Cardiac septum (tissue), 1 donor: Measurements from ENCODE around the gene SEC16A. TPM values are rescaled to one million over a fixed set of nuclear protein-coding genes. Genes with fewer than 3 reads are reported as not detected.
A peak's percentile ranks its signal among the peaks of the same experiment; 100 is the strongest.

Experiments used
- DNase-seq: peaks from one replicate; pipeline ENCODE4 v3.0.0-alpha.2; 2020; ENCODE audit warnings: low spot score
- intact Hi-C: fragments of 100-400 bp; cut with DNase I; formaldehyde crosslinking; loops from one replicate; pipeline ENCODE4 v1.14.0; 2022
- total RNA-seq: library from RNA; stranded (reverse); fragmentation: NEBNext Ultra II Directional; extraction: Animal tissue kit (Norgen Biotek cat#: 25700); gene quantifications from one replicate; pipeline ENCODE4 v1.2.1, GENCODE V29; 2021
- donor health status: DM: no; HTN: no; CAD: no.

Gene SEC16A
- total RNA-seq, 1 donor from 2014 or later = 33.7 TPM

DNA sequence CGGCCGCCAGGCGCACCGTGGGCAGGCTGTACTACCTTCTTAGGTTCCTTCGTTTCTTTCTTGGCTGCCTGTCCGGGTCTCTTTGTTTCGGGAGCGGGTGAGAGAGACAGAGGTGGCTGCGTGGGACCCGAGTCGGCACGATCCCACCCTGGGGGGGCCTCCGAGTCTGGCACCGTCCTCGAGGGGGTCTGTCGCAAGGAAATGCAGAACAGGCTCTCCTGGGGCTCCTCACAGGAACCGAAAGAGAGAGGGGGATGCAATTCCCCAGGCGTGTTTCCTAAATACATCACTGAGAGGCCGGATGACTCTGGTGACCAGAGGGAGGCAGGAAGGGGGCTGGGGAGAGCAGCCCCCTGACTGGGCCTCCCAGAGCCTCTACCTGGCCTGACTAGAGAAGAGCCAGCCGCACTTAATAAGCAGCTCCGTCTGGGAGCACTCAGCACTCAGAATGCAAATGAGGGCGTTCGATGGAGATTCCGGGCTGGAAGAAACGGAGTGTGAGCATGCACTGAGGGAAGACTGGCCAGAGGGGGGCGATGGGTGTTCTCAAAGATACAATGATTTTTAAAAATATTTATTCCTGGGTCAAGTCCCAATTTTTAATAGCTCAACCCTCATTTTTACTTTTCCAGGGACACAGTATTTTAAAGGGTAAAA lies 31.5 kb downstream of the SEC16A start:
- no peak for DNase-seq
- intact Hi-C loops = no loop called here

DNA sequence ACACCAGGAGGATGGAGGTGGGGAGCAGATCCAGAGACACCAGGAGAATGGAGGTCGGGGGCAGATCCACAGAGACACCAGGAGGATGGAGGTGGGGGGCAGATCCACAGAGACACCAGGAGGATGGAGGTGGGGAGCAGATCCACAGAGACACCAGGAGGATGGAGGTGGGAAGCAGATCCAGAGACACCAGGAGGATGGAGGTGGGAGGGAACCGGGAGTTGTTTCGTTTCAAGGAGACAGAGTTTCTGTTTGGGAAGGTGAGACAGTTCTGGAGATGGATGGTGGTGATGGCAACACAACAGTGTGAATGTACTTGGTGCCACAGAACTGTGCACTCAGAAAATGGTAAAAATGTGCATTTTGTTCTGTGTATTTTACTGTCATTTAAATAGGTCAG lies 34.2 kb downstream of the SEC16A start:
- no peak for DNase-seq
- intact Hi-C loops = no loop called here

DNA sequence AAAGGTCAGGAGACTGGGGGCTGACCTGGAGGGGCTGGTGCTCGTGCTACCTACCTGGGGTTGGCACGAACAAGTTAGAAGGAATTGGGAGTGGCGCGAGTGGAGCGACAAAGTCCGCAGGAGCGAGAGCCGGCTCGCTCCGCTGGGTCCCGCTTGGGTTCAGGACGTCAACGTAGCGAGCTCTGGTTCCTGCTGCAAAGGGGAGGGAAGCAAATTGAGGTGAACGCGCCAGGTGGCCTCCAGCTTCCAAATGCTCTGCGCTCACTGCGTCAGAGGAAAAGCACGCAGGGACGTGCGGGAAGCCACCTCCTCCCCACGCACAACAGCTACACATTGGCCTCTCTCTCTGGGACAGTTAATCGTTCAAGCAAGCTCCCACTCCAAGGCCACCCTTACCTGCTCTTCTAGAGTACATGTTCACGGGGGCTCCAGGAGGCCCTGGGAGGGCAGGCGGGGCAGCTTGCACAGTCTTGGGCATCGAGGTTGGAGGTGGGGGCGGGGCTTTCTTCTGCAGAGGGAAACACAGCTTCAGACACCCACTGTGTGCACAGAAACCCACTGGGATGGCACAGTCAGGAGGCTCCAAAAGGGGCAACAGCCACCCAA lies 35.6 kb downstream of the SEC16A start:
- intact Hi-C loops = no loop called here
- DNase-seq = no peak

DNA sequence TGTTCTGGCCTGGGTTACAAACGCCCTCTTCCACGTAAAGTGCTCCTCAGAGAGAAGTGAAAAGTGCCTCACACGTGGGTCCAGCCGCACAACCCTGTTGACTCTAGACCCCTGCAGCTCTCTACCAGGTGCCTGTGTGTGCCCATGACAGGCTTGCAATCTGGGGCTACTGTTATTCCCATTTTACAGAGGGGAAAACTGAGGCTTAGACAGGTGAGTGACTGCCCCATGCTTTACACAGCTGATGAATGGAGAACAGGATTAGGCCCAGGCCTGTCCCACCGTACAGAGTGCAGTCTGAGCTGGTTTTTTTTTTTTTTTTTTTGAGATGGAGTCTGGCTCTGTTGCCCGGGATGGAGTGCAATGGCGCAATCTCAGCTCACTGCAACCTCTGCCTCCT lies 37.0 kb downstream of the SEC16A start:
- intact Hi-C loops = no loop called here
- no peak for DNase-seq

DNA sequence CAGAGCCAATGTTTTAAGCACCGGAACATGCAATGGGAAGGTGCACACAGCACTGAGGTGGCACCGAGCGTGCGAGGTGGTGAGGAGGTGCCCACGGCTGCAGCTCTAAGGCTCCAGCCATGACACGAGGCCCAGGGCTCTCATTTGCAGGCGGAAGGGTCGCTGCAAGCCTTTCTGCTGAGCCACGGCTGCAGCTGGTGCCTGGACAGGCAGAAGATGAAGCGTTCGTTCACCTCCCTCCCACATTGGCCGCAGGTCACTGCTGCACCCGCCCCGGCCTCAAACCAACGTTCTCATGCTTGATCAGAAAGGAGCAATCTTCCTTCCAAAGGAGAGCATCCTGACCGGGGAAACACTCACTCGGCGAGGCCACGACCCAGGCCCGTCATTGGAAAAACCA lies 38.7 kb downstream of the SEC16A start:
- no peak for DNase-seq
- intact Hi-C loops = no loop called here

DNA sequence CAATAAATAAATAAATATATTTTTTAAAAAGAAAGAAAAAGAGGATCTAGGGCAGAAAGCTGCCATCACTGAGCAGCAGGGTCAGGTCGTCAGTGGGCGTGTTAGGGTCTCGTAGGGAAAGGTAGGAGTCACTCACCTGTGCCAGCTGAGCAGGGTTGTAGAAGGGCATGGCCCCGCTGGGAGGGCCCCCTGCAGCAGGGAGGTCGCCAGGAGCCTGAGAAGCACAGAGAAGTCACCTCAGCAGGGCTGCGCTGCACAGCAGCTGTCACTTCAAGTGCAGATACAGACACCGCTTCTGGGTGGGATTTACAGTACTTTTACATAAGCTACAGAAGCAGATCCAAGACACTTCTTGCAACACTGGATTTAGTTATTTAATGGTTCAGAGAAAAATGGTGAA lies 39.2 kb downstream of the SEC16A start:
- intact Hi-C loops = no loop called here

DNA sequence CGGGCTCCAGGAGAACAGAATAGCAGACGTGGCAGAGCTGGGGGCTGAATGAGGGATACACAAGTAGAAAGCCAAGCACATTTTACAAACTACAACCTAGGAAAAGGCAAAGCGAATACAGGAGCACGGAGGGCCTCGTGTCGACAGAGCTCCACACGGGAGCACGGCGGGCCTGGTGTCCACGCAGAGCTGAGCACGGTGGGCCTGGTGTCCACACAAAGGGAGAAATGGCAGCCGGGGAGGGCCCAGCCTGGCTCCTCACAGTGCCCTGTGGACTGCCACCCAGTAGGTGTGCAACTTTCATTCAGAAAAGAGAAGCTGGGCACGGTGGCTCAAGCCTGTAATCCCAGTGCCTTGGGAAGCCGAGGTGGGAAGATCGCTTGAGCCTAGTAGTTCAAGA lies 39.8 kb downstream of the SEC16A start:
- intact Hi-C loops = no loop called here
- no peak for DNase-seq

More for the DNA sequence above, 39.2 kb downstream of the SEC16A start:
- no peak for DNase-seq

DNA sequence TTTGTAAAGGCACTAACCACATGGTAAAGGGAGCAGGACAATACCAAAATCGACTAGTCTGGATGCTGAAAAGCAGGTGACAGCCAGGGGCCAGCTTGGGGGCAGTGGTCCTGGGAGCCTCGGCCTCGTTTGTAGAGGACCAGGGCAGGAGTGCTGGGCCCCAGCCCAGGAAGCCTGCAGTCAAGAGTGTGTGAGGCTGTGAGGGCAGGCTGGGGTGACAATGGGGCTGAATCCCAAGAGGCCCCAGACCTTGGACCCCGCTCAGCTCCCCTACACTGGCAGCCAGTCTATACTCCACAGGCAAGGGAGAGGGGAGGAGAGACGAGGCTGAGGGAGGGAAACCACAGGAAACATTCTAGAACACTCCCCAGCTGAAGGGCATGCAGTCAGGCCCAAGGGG lies 40.6 kb downstream of the SEC16A start:
- intact Hi-C loops = no loop called here
- DNase-seq = no peak

DNA sequence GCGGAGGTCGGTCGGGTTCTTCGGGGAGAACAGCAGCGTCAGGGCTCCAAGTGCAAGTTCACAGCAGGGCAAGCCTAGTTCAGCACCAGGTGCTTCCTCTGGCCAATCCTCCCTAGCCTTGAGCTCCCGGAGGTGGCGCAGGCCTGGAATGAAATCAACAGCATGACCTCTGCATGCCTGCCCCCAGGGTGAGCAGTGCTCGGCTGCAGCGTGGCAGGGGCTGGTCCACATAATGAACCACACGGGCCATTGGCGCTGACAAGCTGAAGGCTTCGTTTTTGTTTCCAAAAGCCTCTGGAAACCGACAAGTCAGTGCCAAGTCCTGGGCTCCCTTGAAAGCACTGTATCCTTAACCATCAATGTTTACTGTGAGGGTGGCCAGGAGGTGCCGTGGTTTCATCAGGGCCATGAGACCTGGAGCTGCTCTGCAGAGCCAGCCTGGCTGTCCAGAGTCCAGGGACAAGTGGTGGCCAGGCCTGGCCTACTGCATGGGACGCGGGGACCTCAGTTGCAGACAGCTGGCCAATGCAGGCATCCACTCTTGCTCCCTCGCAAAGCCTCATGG lies 41.1 kb downstream of the SEC16A start:
- intact Hi-C loops = no loop called here
- DNase-seq = no peak

DNA sequence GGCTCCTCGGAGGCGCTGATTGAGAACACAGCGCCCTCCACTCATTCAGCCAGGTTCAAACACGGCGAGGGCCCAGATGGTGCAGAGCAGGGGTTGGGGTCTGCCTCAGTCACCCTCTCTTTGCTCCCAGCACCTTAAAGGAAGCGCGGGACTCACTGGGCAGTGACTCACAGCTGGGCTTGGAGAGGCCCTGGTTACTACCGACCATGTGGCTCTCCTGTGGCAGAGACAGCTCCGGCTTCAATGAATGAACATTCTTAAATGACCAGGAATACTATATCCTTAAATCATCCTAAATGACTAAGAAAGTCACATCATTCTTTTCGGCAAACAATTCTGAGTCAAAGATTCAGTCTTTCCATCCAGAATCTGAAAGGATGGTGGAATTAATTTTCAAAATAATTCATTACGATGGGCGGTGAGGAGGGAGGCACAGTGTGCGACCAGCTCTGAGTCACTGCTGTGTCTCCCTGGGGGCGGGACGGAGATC lies 41.6 kb downstream of the SEC16A start:
- intact Hi-C loops = no loop called here
- DNase-seq = no peak

DNA sequence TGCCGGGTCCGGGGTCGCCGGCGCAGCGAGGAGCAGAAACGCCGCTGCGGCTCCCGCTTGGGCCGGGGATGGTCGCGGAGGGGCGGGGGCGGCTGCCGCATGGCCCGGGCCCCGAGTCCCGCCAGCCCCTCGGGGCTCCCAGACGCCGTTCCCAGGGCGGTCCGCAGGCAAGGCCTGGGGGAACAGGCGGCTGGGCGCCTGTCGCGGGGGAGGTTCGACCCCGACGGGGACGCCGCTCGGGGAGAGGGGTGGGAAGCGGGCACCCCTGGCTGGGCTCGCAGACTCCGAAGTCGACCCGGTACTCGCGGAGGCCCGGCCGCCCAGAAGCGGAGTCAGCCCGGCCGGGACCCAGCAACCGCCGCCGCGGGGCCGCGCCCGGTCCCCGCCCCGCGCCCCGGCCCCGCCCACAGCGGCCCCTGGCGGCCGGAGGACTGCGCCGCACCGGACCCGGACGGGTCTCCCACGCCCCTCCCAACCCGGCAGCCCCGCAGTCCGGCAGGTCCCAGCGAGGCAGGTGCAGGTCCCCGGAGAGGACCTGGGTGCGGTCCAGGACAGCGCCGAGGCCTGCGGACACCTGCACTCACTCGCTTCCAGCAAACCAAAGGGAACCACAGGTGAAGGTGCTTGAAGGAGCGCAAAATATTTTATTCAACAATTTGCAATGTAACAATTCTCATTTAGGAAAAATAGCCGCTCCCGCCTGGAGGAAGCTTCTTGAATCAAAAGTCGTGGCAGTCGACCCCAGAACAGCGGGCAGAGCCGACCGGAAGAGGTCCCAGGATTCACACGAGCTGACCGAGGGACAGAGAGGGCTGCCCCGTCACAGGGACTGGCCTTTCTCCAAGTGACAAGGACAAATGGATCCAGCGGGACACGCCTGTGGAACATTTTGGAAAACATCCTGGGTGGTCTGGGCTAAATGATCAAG lies 43.1 kb downstream of the SEC16A start, which contains the start of gene INPP5E:
TSS of gene INPP5E (minus strand) at position 365 of the 928 bp plus-strand sequence. CDS start 426 bp downstream, outside the sequence.
- DNase-seq = peak; percentile 87
- intact Hi-C loops = no loop called here

DNA sequence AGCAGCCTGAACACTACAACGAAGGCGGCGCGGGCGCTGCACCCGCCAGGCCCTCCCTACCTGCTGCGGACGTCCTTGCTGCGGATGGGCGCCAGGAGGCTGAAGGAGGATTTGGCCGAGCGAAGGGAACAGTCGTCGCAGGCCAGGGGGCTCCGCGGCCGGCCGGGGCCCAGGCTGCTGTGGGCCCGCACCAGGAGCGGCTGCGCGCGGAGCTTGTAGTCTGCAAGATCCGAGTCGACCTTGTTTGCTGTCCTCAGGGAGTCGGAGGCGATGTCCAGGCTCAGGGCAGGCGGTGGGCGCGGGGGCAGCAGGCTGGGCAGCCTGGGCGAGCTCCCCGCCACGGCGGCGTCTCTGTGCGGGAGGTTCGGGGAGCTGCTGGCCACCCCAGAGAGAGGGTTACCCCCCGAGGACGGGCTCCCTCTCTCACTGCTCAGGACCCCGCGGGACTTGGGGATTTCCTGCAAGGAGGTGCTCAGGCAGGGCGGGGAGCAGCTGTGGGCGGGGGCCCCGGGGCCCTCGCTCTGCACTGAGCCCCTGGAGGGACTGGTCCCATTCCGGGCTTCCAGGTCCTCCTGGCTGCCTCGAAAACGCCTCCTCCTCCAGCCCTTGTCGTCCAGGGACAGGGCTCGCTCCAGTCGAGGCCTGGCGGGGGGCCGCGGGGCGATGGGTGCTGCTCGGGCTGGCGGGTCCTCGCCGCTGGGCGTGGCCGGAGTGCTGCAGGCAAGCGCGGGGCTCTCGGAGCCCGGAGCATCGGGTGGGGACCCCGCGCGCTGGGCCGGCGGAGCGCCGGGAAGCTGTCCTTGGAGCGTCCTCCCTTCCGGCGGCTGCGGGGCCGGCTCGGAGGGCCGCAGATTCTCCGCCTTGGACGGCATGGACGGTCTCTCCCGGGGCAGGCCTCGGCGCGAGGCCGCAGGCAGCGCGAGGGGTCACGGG lies 44.0 kb downstream of the SEC16A start:
- intact Hi-C loops = loop anchor here (1.0 kb wide), 1 partner anchor 28 kb away; no protein-coding TSS in a partner anchor
- DNase-seq = no peak

DNA sequence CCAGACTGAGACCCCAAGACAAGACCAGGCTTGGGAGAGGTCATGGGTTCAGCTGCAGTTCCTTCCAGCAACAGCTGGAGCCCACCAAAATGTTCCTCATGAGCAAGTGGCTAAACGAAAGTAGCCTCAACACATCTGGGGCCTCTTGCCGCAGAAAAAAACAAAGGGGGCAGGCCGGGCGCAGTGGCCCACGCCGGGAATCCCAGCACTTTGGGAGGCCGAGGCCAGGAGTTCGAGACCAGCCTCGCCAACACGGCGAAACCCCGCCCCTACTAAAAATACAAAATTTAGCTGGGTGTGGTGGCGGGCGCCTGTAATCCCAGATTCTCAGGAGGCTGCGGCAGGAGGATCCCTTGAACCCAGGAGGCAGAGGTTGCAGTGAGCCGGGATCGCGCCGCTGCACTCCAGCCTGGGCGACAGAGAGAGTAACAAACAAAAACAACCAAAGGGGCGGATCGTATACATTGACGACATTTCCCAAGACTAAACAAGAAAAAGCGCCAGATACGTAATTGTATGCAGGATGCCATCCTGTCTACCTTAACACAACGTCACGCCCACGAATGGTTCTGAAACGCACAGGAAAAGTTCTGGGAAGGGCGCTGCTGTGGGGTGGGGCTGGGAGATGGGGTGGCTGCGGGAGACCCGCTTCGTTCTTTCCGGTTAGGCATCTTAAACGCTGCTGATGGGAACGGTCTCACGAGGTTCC lies 44.8 kb downstream of the SEC16A start:
- no peak for DNase-seq
- intact Hi-C loops = loop anchor here (1.0 kb wide), 1 partner anchor 27 kb away; no protein-coding TSS in a partner anchor

DNA sequence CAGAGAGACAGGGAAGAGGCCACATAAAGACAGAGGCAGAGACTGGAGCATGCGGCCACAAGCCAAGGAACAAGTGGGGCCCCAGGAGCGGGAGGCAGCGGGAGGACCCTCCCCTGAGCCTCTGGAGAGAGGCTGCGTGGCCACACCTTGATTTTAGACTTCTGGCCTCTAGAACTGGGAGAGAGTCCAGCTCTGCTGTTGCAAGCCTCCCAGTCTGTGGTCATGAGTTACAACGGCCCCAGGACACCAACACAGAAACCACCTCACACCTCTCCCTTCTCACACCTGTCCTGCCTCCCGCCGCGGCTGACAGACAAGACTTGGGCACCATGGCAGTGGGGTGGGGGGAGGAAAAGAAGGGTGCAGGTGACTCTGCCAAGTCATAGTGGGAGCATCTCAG lies 45.4 kb downstream of the SEC16A start:
- intact Hi-C loops = no loop called here
- no peak for DNase-seq

DNA sequence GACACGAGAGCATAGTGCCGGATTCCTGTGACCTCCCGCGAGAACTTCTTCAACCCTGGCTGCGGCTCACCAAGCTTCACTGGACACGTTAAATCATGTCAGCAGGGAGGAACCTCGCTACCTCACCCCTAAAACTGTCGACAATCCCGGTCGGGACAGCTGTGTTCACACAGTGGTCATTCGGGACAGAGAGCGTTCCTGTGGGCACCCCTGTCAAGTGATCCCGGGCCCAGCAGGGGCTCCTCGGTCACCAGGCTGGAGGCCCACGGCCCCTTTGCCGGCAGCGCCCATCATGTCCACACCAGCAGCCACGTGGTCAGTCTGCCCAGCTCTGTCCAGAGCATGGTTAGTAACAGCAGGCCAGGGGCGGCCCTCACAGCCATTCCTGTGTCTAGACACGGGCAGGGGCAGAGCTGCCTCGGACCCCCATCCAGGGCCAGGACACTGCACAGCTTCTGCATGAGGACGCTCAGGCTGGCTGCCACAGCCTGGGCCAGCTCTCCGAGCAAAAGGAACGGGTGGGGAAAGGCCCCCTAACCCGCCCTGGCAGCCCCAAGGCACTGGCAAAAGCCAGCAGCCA lies 46.7 kb downstream of the SEC16A start:
- no peak for DNase-seq
- intact Hi-C loops = no loop called here

DNA sequence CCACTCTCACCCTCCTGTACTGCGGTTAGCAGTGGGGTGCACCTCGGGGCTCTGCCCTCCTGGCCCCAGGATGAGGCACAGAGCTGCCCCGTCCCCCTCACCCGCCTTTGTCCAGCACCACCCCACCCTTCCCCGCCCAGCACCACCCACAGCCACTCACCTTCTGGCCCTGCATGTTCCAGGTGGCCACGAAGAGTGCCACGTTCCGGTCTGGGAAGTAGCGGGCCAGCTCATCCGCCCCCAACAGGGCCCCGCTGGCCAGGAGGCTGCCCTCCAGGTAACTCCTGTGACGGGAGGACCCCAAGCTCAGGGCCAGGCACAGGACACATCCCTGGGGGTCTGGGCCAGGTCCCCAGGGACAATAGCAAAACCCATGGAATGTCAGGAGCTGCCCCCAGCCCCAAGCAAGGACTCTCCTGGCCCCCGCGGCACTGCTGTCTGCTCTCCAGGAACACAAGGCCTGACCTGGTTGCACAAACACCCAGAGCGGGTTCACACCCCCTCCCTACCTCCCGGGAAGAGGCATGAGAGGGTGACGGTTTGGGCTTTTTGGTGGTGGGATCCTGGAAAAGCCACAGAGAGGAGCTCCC lies 48.2 kb downstream of the SEC16A start:
- no peak for DNase-seq
- intact Hi-C loops = no loop called here

DNA sequence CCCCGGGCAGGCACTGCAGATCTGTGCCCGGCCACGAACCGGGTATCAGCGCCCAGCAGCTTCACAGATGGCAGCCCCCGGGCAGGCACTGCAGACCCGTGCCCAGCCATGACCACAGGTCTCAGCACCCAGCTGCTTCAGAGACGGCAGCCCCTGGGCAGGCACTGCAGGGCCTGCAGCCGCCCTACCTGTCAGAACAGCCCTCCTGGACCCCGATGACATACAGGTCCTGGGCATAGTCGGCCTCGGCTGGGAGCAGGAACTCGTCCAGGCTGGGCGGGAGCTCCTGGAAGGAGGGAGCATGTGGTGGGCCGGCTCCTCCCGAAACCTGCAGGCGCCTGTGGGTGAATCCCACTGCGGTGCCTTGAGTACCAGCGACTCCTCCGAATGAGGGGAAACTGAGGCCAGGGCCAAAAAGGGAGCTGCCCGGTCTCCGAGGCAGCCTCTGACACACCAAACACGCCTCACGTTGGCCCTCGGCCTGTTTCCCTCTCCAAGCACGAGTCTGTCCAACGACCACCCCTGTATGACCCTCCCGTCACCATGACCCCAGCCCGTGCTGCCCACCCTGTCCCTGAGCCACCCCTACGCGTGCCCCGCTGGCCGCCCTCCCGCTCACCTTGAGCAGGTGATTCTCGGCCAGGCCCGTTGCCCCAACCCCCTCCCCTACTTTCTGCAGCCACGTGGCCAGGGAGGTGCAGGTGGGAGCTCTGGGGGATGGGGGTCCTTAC lies 48.8 kb downstream of the SEC16A start:
- no peak for DNase-seq
- intact Hi-C loops = no loop called here
